H1 (cell line): ENCODE measurements around the gene EPHB6. TPM values are rescaled to one million over a fixed set of nuclear protein-coding genes. Genes with fewer than 3 reads are reported as not detected.

Experiments used
- ASH2L ChIP-seq: fragments of 200-600, 300-600 bp; sonication (generic); IDR thresholded peaks from one replicate; pipeline ENCODE4 v1.7.1; 2017; ENCODE audit warnings: low read length
- ATF3 ChIP-seq: IDR thresholded peaks from 2 replicates; pipeline ENCODE4 v1.6.1; 2011; ENCODE audit warnings: low read depth, mild to moderate bottlenecking, low read length; ENCODE audit not compliant: insufficient read depth
- GTF2F1 ChIP-seq: IDR thresholded peaks from 2 replicates; pipeline ENCODE4 v1.6.1; 2012; ENCODE audit warnings: low read depth, low read length, improper control_type of control experiment, borderline replicate concordance
- HDAC2 ChIP-seq, 2 experiments: fragments of 300-600 bp in 1 of 2; sonication (generic) in 1 of 2; IDR thresholded peaks; 2 replicates each; pipeline ENCODE4 v1.6.1; 2011 to 2012; ENCODE audit warnings: low read depth in 2 of 2, low read length in 2 of 2, mild to moderate bottlenecking in 2 of 2, moderate library complexity in 2 of 2, borderline replicate concordance in 1 of 2, inconsistent platforms in 1 of 2
- KDM4A ChIP-seq: IDR thresholded peaks from one replicate; pipeline ENCODE4 v1.7.1; 2012; ENCODE audit warnings: low read depth, mild to moderate bottlenecking, moderate library complexity, low read length, inconsistent platforms; ENCODE audit not compliant: severe bottlenecking
- SIN3A ChIP-seq, 2 experiments: IDR thresholded peaks in 1 of 2; conservative IDR thresholded peaks in 1 of 2; 2 replicates each; pipeline ENCODE4 v1.6.1; 2011 to 2012; ENCODE audit warnings: low read length in 2 of 2, improper control_type of control experiment in 1 of 2, low read depth in 1 of 2, mild to moderate bottlenecking in 1 of 2
- TAF7 ChIP-seq: optimal IDR thresholded peaks from 2 replicates; pipeline ENCODE3; 2011; ENCODE audit warnings: low read depth, mild to moderate bottlenecking, inconsistent platforms, low read length, moderate library complexity, borderline replicate concordance
- polyA plus RNA-seq, 7 experiments: library from polyadenylated mRNA; depleted of rRNA in 3 of 7; stranded (reverse) in 5 of 7; unstranded in 2 of 7; fragments of >200 nt in 5 of 7; fragments of 200-250 nt in 2 of 7; gene quantifications; 1 replicate in 5 of 7; 2 replicates in 1 of 7; 4 replicates in 1 of 7; pipeline versions ENCODE4 v1.2.1 to v1.2.3, GENCODE V29; 2011 to 2013; ENCODE audit warnings: missing spikeins in 2 of 7, mixed read lengths in 2 of 7
- total RNA-seq: library from RNA; stranded (reverse); fragmentation: NEBNext Ultra II Directional; extraction: Animal tissue kit (Norgen Biotek cat#: 25700); gene quantifications from 2 replicates; pipeline ENCODE4 v1.2.1, GENCODE V29; 2021

The EPHB6 gene
- total and polyA plus RNA-seq, 2 of the 8 experiments (the other 6 are each of a cell fraction or from before 2014, with no cell fraction given) = 19.7 TPM

- TF ChIP-seq GTF2F1 (no peak), KDM4A (peak; percentile 96), HDAC2 (IDR thresholded peaks at IDR 0.05; ENCODE audit: borderline replicate concordance in 1 of 2, low read depth in 2 of 2, low read length in 2 of 2) (0 out of 4 replicates have a peak, but pooled peaks of 1 of the 2 experiments have one; percentile 51), SIN3A (conservative IDR thresholded peaks at IDR 0.05 in 1 of 2, IDR thresholded peaks at IDR 0.05 in 1 of 2; ENCODE audit: low read depth in 1 of 2, low read length in 2 of 2) (peak in 1 of 2 experiments; percentile 26; a peak in 1 of 4 replicates), ASH2L (peak; percentile 54), TAF7 (no peak), ATF3 (no peak)
Measured at GRCh38 chr7:142853739-142854371, 1.0 kb upstream of the EPHB6 start (continued).
